Prostate gland (tissue), 2 donors: Measurements from ENCODE around the gene SRGAP1.

Experiments used
- POLR2A ChIP-seq: fragments of 450-650 bp; IDR thresholded peaks from one replicate; pipeline ENCODE4 v1.6.1; 2016; ENCODE audit warnings: antibody characterized with exemption, mild to moderate bottlenecking
- TF ChIP-seq, protein P1 (sequence below), 4 experiments: fragments of 200-600 bp in 2 of 4; fragments of 450-650 bp in 2 of 4; sonication (generic) in 2 of 4; IDR thresholded peaks; 1 replicate in 3 of 4; 2 replicates in 1 of 4; pipeline ENCODE4 v1.5.1; 2016 to 2019; ENCODE audit warnings: antibody characterized with exemption in 4 of 4, mild to moderate bottlenecking in 2 of 4, moderate library complexity in 2 of 4

DNA sequence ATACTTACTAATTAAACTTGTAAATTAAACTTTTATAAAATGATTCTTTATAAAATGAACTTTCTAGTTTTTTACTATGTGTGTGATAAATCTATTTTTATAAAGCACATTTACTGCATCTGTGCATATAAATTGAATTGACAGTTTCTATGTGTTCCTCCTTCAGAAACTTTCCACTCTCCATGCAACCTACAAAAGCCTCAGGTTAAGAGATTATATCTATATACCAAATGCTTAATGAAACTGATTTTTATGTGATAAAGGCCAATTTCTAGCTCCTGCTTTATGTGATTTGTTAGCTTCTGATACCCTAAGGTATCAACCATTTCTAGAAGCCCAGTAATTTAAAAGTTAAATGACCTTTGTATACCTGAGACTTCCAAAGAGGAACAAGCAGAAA lies 174.0 kb downstream of the SRGAP1 start:
- TF ChIP-seq, protein P1, sequence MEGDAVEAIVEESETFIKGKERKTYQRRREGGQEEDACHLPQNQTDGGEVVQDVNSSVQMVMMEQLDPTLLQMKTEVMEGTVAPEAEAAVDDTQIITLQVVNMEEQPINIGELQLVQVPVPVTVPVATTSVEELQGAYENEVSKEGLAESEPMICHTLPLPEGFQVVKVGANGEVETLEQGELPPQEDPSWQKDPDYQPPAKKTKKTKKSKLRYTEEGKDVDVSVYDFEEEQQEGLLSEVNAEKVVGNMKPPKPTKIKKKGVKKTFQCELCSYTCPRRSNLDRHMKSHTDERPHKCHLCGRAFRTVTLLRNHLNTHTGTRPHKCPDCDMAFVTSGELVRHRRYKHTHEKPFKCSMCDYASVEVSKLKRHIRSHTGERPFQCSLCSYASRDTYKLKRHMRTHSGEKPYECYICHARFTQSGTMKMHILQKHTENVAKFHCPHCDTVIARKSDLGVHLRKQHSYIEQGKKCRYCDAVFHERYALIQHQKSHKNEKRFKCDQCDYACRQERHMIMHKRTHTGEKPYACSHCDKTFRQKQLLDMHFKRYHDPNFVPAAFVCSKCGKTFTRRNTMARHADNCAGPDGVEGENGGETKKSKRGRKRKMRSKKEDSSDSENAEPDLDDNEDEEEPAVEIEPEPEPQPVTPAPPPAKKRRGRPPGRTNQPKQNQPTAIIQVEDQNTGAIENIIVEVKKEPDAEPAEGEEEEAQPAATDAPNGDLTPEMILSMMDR (IDR thresholded peaks at IDR 0.05), result no peak
- no peak for TF ChIP-seq POLR2A
